SK-N-SH (cell line): ENCODE measurements around the gene TOLLIP.

Experiments used
- CTCF ChIP-seq: fragments of 200-600 bp; sonication (generic); IDR thresholded peaks from 2 replicates; pipeline ENCODE4 v1.6.1; 2017; ENCODE audit warnings: antibody characterized with exemption, mild to moderate bottlenecking, moderate library complexity
- ELF1 ChIP-seq: IDR thresholded peaks from 2 replicates; pipeline ENCODE4 v1.4.0; 2012
- EZH2phosphoT487 ChIP-seq: fragments of 200-600 bp; sonication (generic); IDR thresholded peaks from 2 replicates; pipeline ENCODE4 v1.6.1; 2017; ENCODE audit warnings: low read depth, mixed run types, mild to moderate bottlenecking, antibody characterized with exemption, moderate library complexity, borderline replicate concordance
- POLR2AphosphoS5 ChIP-seq: IDR thresholded peaks from 2 replicates; pipeline ENCODE4 v1.6.1; 2012; ENCODE audit warnings: low read depth, low read length
- TAF1 ChIP-seq: IDR thresholded peaks from 2 replicates; pipeline ENCODE4 v1.6.1; 2012; ENCODE audit warnings: low read depth, mild to moderate bottlenecking, low read length, moderate library complexity, borderline replicate concordance
- TF ChIP-seq, protein P1 (sequence below): IDR thresholded peaks from 2 replicates; pipeline ENCODE4 v1.4.0; 2012; ENCODE audit warnings: low read depth, borderline replicate concordance
- TF ChIP-seq, protein P2 (sequence below): IDR thresholded peaks from 2 replicates; pipeline ENCODE4 v1.4.0; 2012; ENCODE audit warnings: low read depth
- TF ChIP-seq, protein P3 (sequence below): fragments of 150-350 bp; IDR thresholded peaks from 2 replicates; pipeline ENCODE4 v1.6.1; 2017; ENCODE audit warnings: antibody characterized with exemption, low read length, low read depth, borderline replicate concordance

- TF ChIP-seq CTCF = no peak
- TF ChIP-seq, protein P1, sequence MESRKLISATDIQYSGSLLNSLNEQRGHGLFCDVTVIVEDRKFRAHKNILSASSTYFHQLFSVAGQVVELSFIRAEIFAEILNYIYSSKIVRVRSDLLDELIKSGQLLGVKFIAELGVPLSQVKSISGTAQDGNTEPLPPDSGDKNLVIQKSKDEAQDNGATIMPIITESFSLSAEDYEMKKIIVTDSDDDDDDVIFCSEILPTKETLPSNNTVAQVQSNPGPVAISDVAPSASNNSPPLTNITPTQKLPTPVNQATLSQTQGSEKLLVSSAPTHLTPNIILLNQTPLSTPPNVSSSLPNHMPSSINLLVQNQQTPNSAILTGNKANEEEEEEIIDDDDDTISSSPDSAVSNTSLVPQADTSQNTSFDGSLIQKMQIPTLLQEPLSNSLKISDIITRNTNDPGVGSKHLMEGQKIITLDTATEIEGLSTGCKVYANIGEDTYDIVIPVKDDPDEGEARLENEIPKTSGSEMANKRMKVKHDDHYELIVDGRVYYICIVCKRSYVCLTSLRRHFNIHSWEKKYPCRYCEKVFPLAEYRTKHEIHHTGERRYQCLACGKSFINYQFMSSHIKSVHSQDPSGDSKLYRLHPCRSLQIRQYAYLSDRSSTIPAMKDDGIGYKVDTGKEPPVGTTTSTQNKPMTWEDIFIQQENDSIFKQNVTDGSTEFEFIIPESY = no peak
- no peak for TF ChIP-seq TAF1
- TF ChIP-seq, protein P2, sequence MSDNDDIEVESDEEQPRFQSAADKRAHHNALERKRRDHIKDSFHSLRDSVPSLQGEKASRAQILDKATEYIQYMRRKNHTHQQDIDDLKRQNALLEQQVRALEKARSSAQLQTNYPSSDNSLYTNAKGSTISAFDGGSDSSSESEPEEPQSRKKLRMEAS = no peak
- TF ChIP-seq ELF1 = no peak
- TF ChIP-seq, protein P3, sequence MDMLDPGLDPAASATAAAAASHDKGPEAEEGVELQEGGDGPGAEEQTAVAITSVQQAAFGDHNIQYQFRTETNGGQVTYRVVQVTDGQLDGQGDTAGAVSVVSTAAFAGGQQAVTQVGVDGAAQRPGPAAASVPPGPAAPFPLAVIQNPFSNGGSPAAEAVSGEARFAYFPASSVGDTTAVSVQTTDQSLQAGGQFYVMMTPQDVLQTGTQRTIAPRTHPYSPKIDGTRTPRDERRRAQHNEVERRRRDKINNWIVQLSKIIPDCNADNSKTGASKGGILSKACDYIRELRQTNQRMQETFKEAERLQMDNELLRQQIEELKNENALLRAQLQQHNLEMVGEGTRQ = no peak
- no peak for TF ChIP-seq POLR2AphosphoS5
- TF ChIP-seq EZH2phosphoT487 = no peak
Observed at GRCh38 chr11:1292018-1292643, 17.3 kb downstream of the TOLLIP start.
